Panc1 (cell line): ENCODE data around the gene PAPPA. TPM values are rescaled to one million over a fixed set of nuclear protein-coding genes. Genes with fewer than 3 reads are reported as not detected.

Experiments used
- ATAC-seq: fragments of 200-7000 bp; cut with Tn5 transposase; 2 replicates; pipeline ENCODE4 v1.9.1; 2020; ENCODE audit warnings: mild to moderate bottlenecking, moderate library complexity
- BruUV-seq: library from RNA; stranded (reverse); fragments of 400-500 nt; replicated peaks from 2 replicates; lab custom pipeline; 2021; lab: Mats Ljungman, UMichigan
- CTCF ChIA-PET: fragments of 300-600 bp; sonication (Branson Sonifier 250); formaldehyde crosslinking; loops from one replicate; lab custom pipeline; 2022; ENCODE audit warnings: antibody characterized with exemption; lab: Charles Lee
- POLR2A ChIA-PET: fragments of 300-600 bp; sonication (Branson Sonifier 250); formaldehyde crosslinking; loops from one replicate; lab custom pipeline; 2022; ENCODE audit warnings: antibody characterized with exemption; lab: Charles Lee
- DNase-seq: peaks from one replicate; pipeline ENCODE4 v3.0.0-alpha.2; 2010; ENCODE audit warnings: low read depth, low spot score
- H3K27ac ChIP-seq: 2 replicates; pipeline ENCODE4 v1.5.1; 2011; ENCODE audit warnings: mild to moderate bottlenecking, low read length, inconsistent platforms
- H3K27me3 ChIP-seq: fragments of 200-500 bp; sonication (Bioruptor generic); 2 replicates; pipeline ENCODE4 v1.6.0; 2014; ENCODE audit warnings: low read length, inconsistent platforms; ENCODE audit not compliant: control insufficient read depth, insufficient read depth
- H3K36me3 ChIP-seq: fragments of 200-500 bp; sonication (Bioruptor generic); 2 replicates; pipeline ENCODE4 v1.5.1; 2014; ENCODE audit warnings: inconsistent platforms, mild to moderate bottlenecking, low read length, moderate library complexity; ENCODE audit not compliant: control insufficient read depth, insufficient read depth
- H3K4me1 ChIP-seq: 2 replicates; pipeline ENCODE4 v1.5.1; 2011; ENCODE audit warnings: inconsistent platforms, mild to moderate bottlenecking, low read length, moderate library complexity; ENCODE audit not compliant: control insufficient read depth, insufficient read depth
- H3K4me3 ChIP-seq, 2 experiments: 2 replicates each; pipeline ENCODE4 v1.5.1; 2011 to 2012; ENCODE audit warnings: low read depth in 2 of 2, low read length in 2 of 2, mild to moderate bottlenecking in 2 of 2, inconsistent platforms in 1 of 2, moderate library complexity in 1 of 2
- H3K9me3 ChIP-seq: fragments of 200-500 bp; sonication (Bioruptor generic); 2 replicates; pipeline ENCODE4 v1.5.1; 2014; ENCODE audit warnings: low read depth, mild to moderate bottlenecking, inconsistent platforms, low read length, moderate library complexity; ENCODE audit not compliant: control insufficient read depth, insufficient read depth
- CTCF ChIP-seq: fragments of 450-650 bp; IDR thresholded peaks from 2 replicates; pipeline ENCODE4 v1.5.1; 2017; ENCODE audit warnings: mild to moderate bottlenecking
- POLR2AphosphoS5 ChIP-seq: IDR thresholded peaks from 2 replicates; pipeline ENCODE4 v1.6.1; 2012; ENCODE audit warnings: mild to moderate bottlenecking, low read depth, low read length, moderate library complexity
- REST ChIP-seq, 2 experiments: IDR thresholded peaks; 2 replicates each; pipeline ENCODE4 v1.6.1; 2011 to 2012; ENCODE audit warnings: low read depth in 2 of 2, control low read depth in 1 of 2, low read length in 1 of 2, mild to moderate bottlenecking in 1 of 2, moderate library complexity in 1 of 2; ENCODE audit not compliant: insufficient read depth in 1 of 2
- SIN3A ChIP-seq: IDR thresholded peaks from 2 replicates; pipeline ENCODE4 v1.6.1; 2012; ENCODE audit warnings: low read depth, mild to moderate bottlenecking, low read length, moderate library complexity, borderline replicate concordance; ENCODE audit not compliant: insufficient read depth
- TCF7L2 ChIP-seq: IDR thresholded peaks from 2 replicates; pipeline ENCODE4 v1.6.1; 2011; ENCODE audit warnings: mild to moderate bottlenecking, low read depth, low read length, inconsistent platforms
- in situ Hi-C: cut with HindIII; loops from 2 replicates; pipeline ENCODE4 v1.10.0; 2016; ENCODE audit warnings: low sequenced_read_pairs, low pct_unique_long_range_greater_than_20kb
- intact Hi-C: fragments of 100-400 bp; cut with micrococcal nuclease; formaldehyde crosslinking; loops from one replicate; pipeline ENCODE4 v1.10.0; 2022; ENCODE audit not compliant: unreplicated experiment
- total RNA-seq: library from RNA; stranded (reverse); gene quantifications from one replicate; pipeline ENCODE4 v1.2.1, GENCODE V29; 2021; ENCODE audit not compliant: unreplicated experiment

PAPPA gene
- total RNA-seq, 1 experiment from 2014 or later, result 1.2 TPM

GRCh38 chr9:116243708-116244107, 90.1 kb downstream of the PAPPA start:
- ATAC-seq (no peak), DNase-seq (no peak)
- no peaks in the 10 kb centered on the region for H3K27me3 ChIP-seq
- no peak overlapping the region for H3K4me3 ChIP-seq
- H3K36me3 ChIP-seq, result no peaks in the 10 kb centered on the region
- H3K4me1 ChIP-seq, result no peaks in the 10 kb centered on the region
- POLR2A ChIA-PET, result no interaction called here
- in situ Hi-C loops (no loop called here), intact Hi-C loops (no loop called here)
- no peaks in the 10 kb centered on the region for H3K9me3 ChIP-seq
- BruUV-seq, result no TSS peak
- CTCF ChIA-PET, result no interaction called here
- TF ChIP-seq POLR2AphosphoS5 (no peak), CTCF (no peak), REST (IDR thresholded peaks at IDR 0.05; ENCODE audit: insufficient read depth in 1 of 2, low read depth in 2 of 2, low read length in 1 of 2) (no peak), SIN3A (no peak), TCF7L2 (no peak)
- H3K27ac ChIP-seq, result no peak overlapping the region

- H3K4me3 ChIP-seq, result no peak overlapping the region
- CTCF ChIA-PET, result interaction anchor here (0.6 kb wide), 1 partner anchor 33 kb away, joined by 3 read pairs; no protein-coding TSS in a partner anchor
- no peaks in the 10 kb centered on the region for H3K9me3 ChIP-seq
- H3K4me1 ChIP-seq, result no peaks in the 10 kb centered on the region
- no TSS peak for BruUV-seq
- no peaks in the 10 kb centered on the region for H3K36me3 ChIP-seq
- POLR2A ChIA-PET, result no interaction called here
- H3K27me3 ChIP-seq, result no peaks in the 10 kb centered on the region
- intact Hi-C loops (no loop called here), in situ Hi-C loops (no loop called here)
- no peak overlapping the region for H3K27ac ChIP-seq
- no peak for ATAC-seq
- DNase-seq, result no peak
- no peak for TF ChIP-seq POLR2AphosphoS5
- TF ChIP-seq TCF7L2, result no peak
- no peak for TF ChIP-seq REST (IDR thresholded peaks at IDR 0.05; ENCODE audit: insufficient read depth in 1 of 2, low read depth in 2 of 2, low read length in 1 of 2)
- no peak for TF ChIP-seq SIN3A
These were observed 93.7 kb downstream of the PAPPA start for GRCh38 chr9:116247284-116247683.
